Kidney capillary endothelial cell (primary cell): ENCODE data around the gene PACRG.

Experiments used
- DNase-seq: peaks from one replicate; pipeline ENCODE4 v3.0.0-alpha.2; 2018; ENCODE audit warnings: low spot score

The PACRG gene

GRCh38 chr6:163008626-163009025 lies 280.9 kb downstream of the PACRG start:
- no peak for DNase-seq

- DNase-seq = no peak
Observed at GRCh38 chr6:163010145-163010544, 282.4 kb downstream of the PACRG start.

GRCh38 chr6:163014736-163015135 lies 287.0 kb downstream of the PACRG start:
- DNase-seq = no peak

GRCh38 chr6:163017801-163018200 lies 290.0 kb downstream of the PACRG start:
- DNase-seq = no peak

GRCh38 chr6:163019926-163020325 lies 292.2 kb downstream of the PACRG start:
- DNase-seq = no peak

- no peak for DNase-seq
Observed at GRCh38 chr6:163021054-163021453, 293.3 kb downstream of the PACRG start.

- no peak for DNase-seq
Observed at GRCh38 chr6:163023700-163024099, 295.9 kb downstream of the PACRG start.

- DNase-seq = no peak
Observed at GRCh38 chr6:163026893-163027292, 299.1 kb downstream of the PACRG start.

GRCh38 chr6:163030980-163031379 lies 303.2 kb downstream of the PACRG start:
- DNase-seq = no peak

GRCh38 chr6:163031931-163032330 lies 304.2 kb downstream of the PACRG start:
- DNase-seq = no peak

GRCh38 chr6:163036160-163036645 lies 308.4 kb downstream of the PACRG start:
- no peak for DNase-seq

GRCh38 chr6:163038317-163038716 lies 310.5 kb downstream of the PACRG start:
- DNase-seq = no peak

GRCh38 chr6:163048345-163048744 lies 320.6 kb downstream of the PACRG start:
- DNase-seq = no peak

GRCh38 chr6:163053667-163054344 lies 326.0 kb downstream of the PACRG start:
- DNase-seq = no peak

- DNase-seq = no peak
Observed at GRCh38 chr6:163054641-163055040, 326.9 kb downstream of the PACRG start.

- DNase-seq = no peak
Observed at GRCh38 chr6:163057260-163057659, 329.5 kb downstream of the PACRG start.

- DNase-seq = no peak
Observed at GRCh38 chr6:163062790-163063189, 335.0 kb downstream of the PACRG start.

GRCh38 chr6:163063561-163063960 lies 335.8 kb downstream of the PACRG start:
- no peak for DNase-seq

GRCh38 chr6:163064397-163064796 lies 336.6 kb downstream of the PACRG start:
- DNase-seq = no peak

- DNase-seq = no peak
Observed at GRCh38 chr6:163066200-163066599, 338.4 kb downstream of the PACRG start.

GRCh38 chr6:163077134-163077533 lies 349.4 kb downstream of the PACRG start:
- no peak for DNase-seq

- DNase-seq = no peak
Observed at GRCh38 chr6:163078712-163079111, 350.9 kb downstream of the PACRG start.

GRCh38 chr6:163080228-163080627 lies 352.5 kb downstream of the PACRG start:
- no peak for DNase-seq

GRCh38 chr6:163083141-163083540 lies 355.4 kb downstream of the PACRG start:
- no peak for DNase-seq
